H1 (cell line): ENCODE measurements around the gene CLPTM1L. TPM values are rescaled to one million over a fixed set of nuclear protein-coding genes. Genes with fewer than 3 reads are reported as not detected.

Source experiments
- CTCF ChIA-PET: fragments of 300-600 bp; sonication (Branson Sonifier 250); formaldehyde crosslinking; loops from one replicate; lab custom pipeline; 2021; ENCODE audit not compliant: partially characterized antibody; lab: Charles Lee
- POLR2A ChIA-PET: fragments of 300-600 bp; sonication (Branson Sonifier 250); formaldehyde crosslinking; loops from one replicate; lab custom pipeline; 2021; ENCODE audit warnings: inconsistent platforms; ENCODE audit not compliant: partially characterized antibody; lab: Charles Lee
- DNase-seq, 2 experiments: peaks; one replicate each; pipeline versions ENCODE4 v3.0.0 to v3.0.0-alpha.2; 2010 to 2022; ENCODE audit warnings: low spot score in 2 of 2, low read depth in 1 of 2, mixed read lengths in 1 of 2
- FAIRE-seq: peaks from 2 replicates; lab custom pipeline; 2011; peaks lifted over from hg19 to GRCh38; lab: Jason Lieb, UNC
- H2AFZ ChIP-seq: 2 replicates; pipeline ENCODE4 v1.8.1; 2012; ENCODE audit warnings: low read length, inconsistent platforms
- H2AK5ac ChIP-seq: 2 replicates; pipeline ENCODE4 v1.6.1; 2013; ENCODE audit warnings: low read depth, low read length
- H2BK120ac ChIP-seq: replicated peaks from 2 replicates; pipeline ENCODE3; 2013; ENCODE audit warnings: low read depth, low read length, inconsistent platforms
- H2BK12ac ChIP-seq: 2 replicates; pipeline ENCODE4 v1.6.1; 2013; ENCODE audit warnings: low read depth, low read length
- H2BK15ac ChIP-seq: 2 replicates; pipeline ENCODE4 v1.6.1; 2013; ENCODE audit warnings: low read length
- H2BK20ac ChIP-seq: 2 replicates; pipeline ENCODE4 v1.6.1; 2013; ENCODE audit warnings: low read length
- H2BK5ac ChIP-seq: 2 replicates; pipeline ENCODE4 v1.6.1; 2013; ENCODE audit warnings: low read depth, low read length
- H3K14ac ChIP-seq: 2 replicates; pipeline ENCODE4 v1.6.1; 2013; ENCODE audit warnings: inconsistent platforms; ENCODE audit not compliant: insufficient read length
- H3K18ac ChIP-seq: 2 replicates; pipeline ENCODE4 v1.6.1; 2013; ENCODE audit warnings: low read length; ENCODE audit errors: extremely low read depth
- H3K23ac ChIP-seq: 2 replicates; pipeline ENCODE4 v1.6.1; 2013; ENCODE audit warnings: inconsistent platforms; ENCODE audit not compliant: insufficient read length
- H3K23me2 ChIP-seq: 2 replicates; pipeline ENCODE4 v1.6.1; 2013; ENCODE audit warnings: low read depth, low read length
- H3K27ac ChIP-seq: 2 replicates; pipeline ENCODE4 v1.6.1; 2011; ENCODE audit warnings: low read depth, low read length, inconsistent platforms
- H3K27me3 ChIP-seq, 4 experiments: replicated peaks in 1 of 4; 1 replicate in 1 of 4; 2 replicates in 3 of 4; pipeline versions ENCODE4 v1.6.1 to v1.8.1; 2011 to 2013; ENCODE audit warnings: low read length in 3 of 4, mild to moderate bottlenecking in 3 of 4, inconsistent platforms in 2 of 4, mixed read lengths in 2 of 4, moderate library complexity in 1 of 4; ENCODE audit not compliant: control insufficient read depth in 3 of 4, insufficient read depth in 3 of 4; ENCODE audit errors: extremely low read depth in 1 of 4
- H3K36me3 ChIP-seq, 4 experiments: 2 replicates each; pipeline versions ENCODE4 v1.6.1 to v1.8.1; 2011 to 2013; ENCODE audit warnings: mild to moderate bottlenecking in 4 of 4, low read length in 3 of 4, moderate library complexity in 2 of 4, control low read depth in 1 of 4, inconsistent platforms in 1 of 4; ENCODE audit not compliant: insufficient read depth in 4 of 4, control insufficient read depth in 2 of 4
- H3K4ac ChIP-seq: replicated peaks from 2 replicates; pipeline ENCODE3; 2013; ENCODE audit warnings: low read length, low read depth, mixed read lengths, inconsistent platforms; ENCODE audit not compliant: insufficient read length
- H3K4me1 ChIP-seq, 4 experiments: replicated peaks in 1 of 4; 1 replicate in 1 of 4; 2 replicates in 3 of 4; pipeline versions ENCODE4 v1.6.1 to v1.8.1; 2011 to 2013; ENCODE audit warnings: low read length in 3 of 4, inconsistent platforms in 2 of 4, mixed read lengths in 1 of 4; ENCODE audit not compliant: insufficient read depth in 4 of 4, control insufficient read depth in 3 of 4
- H3K4me2 ChIP-seq, 2 experiments: 2 replicates each; pipeline versions ENCODE4 v1.6.1 to v1.8.1; 2011 to 2013; ENCODE audit warnings: low read depth in 2 of 2, low read length in 2 of 2, control low read depth in 1 of 2, inconsistent platforms in 1 of 2, mild to moderate bottlenecking in 1 of 2; ENCODE audit not compliant: insufficient read depth in 1 of 2
- H3K4me3 ChIP-seq, 4 experiments: fragments of 200-600, 300-600 bp in 1 of 4; sonication (generic), shearing (Covaris generic), sonication (Bioruptor Twin) in 1 of 4; 2 replicates each; pipeline versions ENCODE4 v1.5.1 to v1.8.1; 2011 to 2016; ENCODE audit warnings: low read length in 4 of 4, low read depth in 3 of 4, control low read depth in 2 of 4, inconsistent platforms in 2 of 4, mild to moderate bottlenecking in 2 of 4, mixed read lengths in 1 of 4, moderate library complexity in 1 of 4; ENCODE audit not compliant: insufficient read depth in 2 of 4; ENCODE audit errors: extremely low read depth in 1 of 4
- H3K56ac ChIP-seq: replicated peaks from 2 replicates; pipeline ENCODE3; 2013; ENCODE audit warnings: low read depth, mild to moderate bottlenecking, mixed read lengths, low read length, inconsistent platforms; ENCODE audit not compliant: insufficient read length
- H3K79me1 ChIP-seq: 2 replicates; pipeline ENCODE4 v1.6.1; 2013; ENCODE audit warnings: low read depth, low read length, control low read depth
- H3K79me2 ChIP-seq, 2 experiments: 2 replicates each; pipeline versions ENCODE4 v1.6.1 to v1.8.1; 2012 to 2013; ENCODE audit warnings: low read length in 2 of 2, mild to moderate bottlenecking in 2 of 2, inconsistent platforms in 1 of 2; ENCODE audit not compliant: insufficient read depth in 2 of 2, control insufficient read depth in 1 of 2
- H3K9ac ChIP-seq, 4 experiments: replicated peaks in 1 of 4; 1 replicate in 1 of 4; 2 replicates in 3 of 4; pipeline versions ENCODE4 v1.6.1 to v1.8.1; 2011 to 2013; ENCODE audit warnings: low read depth in 3 of 4, low read length in 3 of 4, control low read depth in 2 of 4, mild to moderate bottlenecking in 2 of 4, moderate library complexity in 2 of 4, inconsistent platforms in 1 of 4; ENCODE audit errors: extremely low read depth in 1 of 4
- H3K9me3 ChIP-seq, 2 experiments: 2 replicates each; pipeline versions ENCODE4 v1.6.1 to v1.8.1; 2012 to 2013; ENCODE audit warnings: mild to moderate bottlenecking in 2 of 2, moderate library complexity in 2 of 2, control low read depth in 1 of 2, inconsistent platforms in 1 of 2, low read depth in 1 of 2, low read length in 1 of 2, mixed read lengths in 1 of 2; ENCODE audit not compliant: insufficient read depth in 2 of 2
- H4K20me1 ChIP-seq, 2 experiments: replicated peaks in 1 of 2; 2 replicates each; pipeline versions ENCODE3 to v1.8.1; 2011 to 2013; ENCODE audit warnings: inconsistent platforms in 2 of 2, low read length in 2 of 2, mild to moderate bottlenecking in 1 of 2; ENCODE audit not compliant: insufficient read depth in 2 of 2, control insufficient read depth in 1 of 2
- H4K5ac ChIP-seq: 2 replicates; pipeline ENCODE4 v1.6.1; 2013; ENCODE audit warnings: low read length, low read depth, mixed read lengths, inconsistent platforms; ENCODE audit not compliant: insufficient read length
- H4K8ac ChIP-seq: 2 replicates; pipeline ENCODE4 v1.8.0; 2013; ENCODE audit warnings: mild to moderate bottlenecking, moderate library complexity, low read length, inconsistent platforms; ENCODE audit not compliant: insufficient read depth; ENCODE audit errors: extremely low read depth
- H4K91ac ChIP-seq: replicated peaks from 2 replicates; pipeline ENCODE3; 2013; ENCODE audit warnings: low read length, mixed read lengths, inconsistent platforms; ENCODE audit not compliant: insufficient read length
- CBX5 ChIP-seq: fragments of 300-800, 300-1000 bp; sonication (generic); IDR thresholded peaks from 2 replicates; pipeline ENCODE4 v1.7.1; 2016; ENCODE audit warnings: antibody characterized with exemption, low read length, low read depth
- TBP ChIP-seq: IDR thresholded peaks from 2 replicates; pipeline ENCODE4 v1.6.1; 2011; ENCODE audit warnings: low read depth, low read length, improper control_type of control experiment
- WGBS, 2 experiments: shearing (Covaris generic) in 1 of 2; methylation state at CpG; one replicate each; pipeline versions ENCODE4 v1.1.6 to v1.1.7; 2013 to 2015; ENCODE audit warnings: low lambda C conversion rate in 2 of 2, mixed read lengths in 2 of 2, inconsistent platforms in 1 of 2, low coverage in 1 of 2, missing lambda C conversion rate in 1 of 2; ENCODE audit not compliant: insufficient replicate concordance in 2 of 2, insufficient coverage in 1 of 2, insufficient read length in 1 of 2; ENCODE audit errors: extremely low coverage in 1 of 2, missing lambda C conversion rate in 1 of 2; 5-methylcytosine and 5-hydroxymethylcytosine counted together
- polyA plus RNA-seq, 7 experiments: library from polyadenylated mRNA; depleted of rRNA in 3 of 7; stranded (reverse) in 5 of 7; unstranded in 2 of 7; fragments of >200 nt in 5 of 7; fragments of 200-250 nt in 2 of 7; gene quantifications; 1 replicate in 5 of 7; 2 replicates in 1 of 7; 4 replicates in 1 of 7; pipeline versions ENCODE4 v1.2.1 to v1.2.3, GENCODE V29; 2011 to 2013; ENCODE audit warnings: missing spikeins in 2 of 7, mixed read lengths in 2 of 7
- total RNA-seq: library from RNA; stranded (reverse); fragmentation: NEBNext Ultra II Directional; extraction: Animal tissue kit (Norgen Biotek cat#: 25700); gene quantifications from 2 replicates; pipeline ENCODE4 v1.2.1, GENCODE V29; 2021

The CLPTM1L gene
- total and polyA plus RNA-seq, 2 of the 8 experiments (the other 6 are each of a cell fraction or from before 2014, with no cell fraction given) = 102 to 119 TPM

- Histone ChIP-seq H2BK5ac (no peak overlapping the region), H3K4me1 (no peaks in the 10 kb centered on the region; a peak in 1 of 7 replicates), H3K23ac (no peak overlapping the region), H2AK5ac (no peak overlapping the region), H3K18ac (no peak overlapping the region), H2BK20ac (no peak overlapping the region), H3K9ac (no peak overlapping the region), H3K79me2 (no peaks in the 10 kb centered on the region), H4K20me1 (no peaks in the 10 kb centered on the region), H3K4me2 (no peak overlapping the region), H3K79me1 (no peaks in the 10 kb centered on the region), H3K36me3 (no peaks in the 10 kb centered on the region), H2BK120ac (no peak overlapping the region), H4K8ac (no peak overlapping the region), H4K91ac (no peak overlapping the region), H3K4ac (no peak overlapping the region), H4K5ac (no peak overlapping the region), H2BK15ac (no peak overlapping the region), H3K56ac (no peak overlapping the region), H2AFZ (no peak overlapping the region), H3K9me3 (no peaks in the 10 kb centered on the region; a peak in 1 of 4 replicates), H3K14ac (no peak overlapping the region), H3K23me2 (no peaks in the 10 kb centered on the region; the same call in 1 of the 2 replicates), H3K27ac (no peak overlapping the region), H3K4me3 (no peak overlapping the region), H2BK12ac (no peak overlapping the region), H3K27me3 (no peaks in the 10 kb centered on the region)
- WGBS, 2 experiments = 85% methylated on average over 2 of the region's 2 CpGs; no CpG with 5 or more reads in 1 of the 2 experiments
- FAIRE-seq (no peak), DNase-seq (no peak)
- ChIA-PET POLR2A (no interaction called here), CTCF (no interaction called here)
- no peak for TF ChIP-seq TBP
- TF ChIP-seq CBX5 = no peak
Measured at GRCh38 chr5:1304033-1304432, 40.9 kb downstream of the CLPTM1L start.
